HK-2 (cell line): Measurements from ENCODE around the gene HYKK.
"Not testable (repeated sequence)": the region's sequence is repeated elsewhere in the genome, so short reads cannot be mapped to it uniquely, and the experiment has no call there.

ENCODE experiments used
- DNase-seq: peaks from one replicate; pipeline ENCODE4 v3.0.0-alpha.2; 2018; ENCODE audit not compliant: unreplicated experiment

Gene HYKK, protein sequence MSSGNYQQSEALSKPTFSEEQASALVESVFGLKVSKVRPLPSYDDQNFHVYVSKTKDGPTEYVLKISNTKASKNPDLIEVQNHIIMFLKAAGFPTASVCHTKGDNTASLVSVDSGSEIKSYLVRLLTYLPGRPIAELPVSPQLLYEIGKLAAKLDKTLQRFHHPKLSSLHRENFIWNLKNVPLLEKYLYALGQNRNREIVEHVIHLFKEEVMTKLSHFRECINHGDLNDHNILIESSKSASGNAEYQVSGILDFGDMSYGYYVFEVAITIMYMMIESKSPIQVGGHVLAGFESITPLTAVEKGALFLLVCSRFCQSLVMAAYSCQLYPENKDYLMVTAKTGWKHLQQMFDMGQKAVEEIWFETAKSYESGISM

DNA sequence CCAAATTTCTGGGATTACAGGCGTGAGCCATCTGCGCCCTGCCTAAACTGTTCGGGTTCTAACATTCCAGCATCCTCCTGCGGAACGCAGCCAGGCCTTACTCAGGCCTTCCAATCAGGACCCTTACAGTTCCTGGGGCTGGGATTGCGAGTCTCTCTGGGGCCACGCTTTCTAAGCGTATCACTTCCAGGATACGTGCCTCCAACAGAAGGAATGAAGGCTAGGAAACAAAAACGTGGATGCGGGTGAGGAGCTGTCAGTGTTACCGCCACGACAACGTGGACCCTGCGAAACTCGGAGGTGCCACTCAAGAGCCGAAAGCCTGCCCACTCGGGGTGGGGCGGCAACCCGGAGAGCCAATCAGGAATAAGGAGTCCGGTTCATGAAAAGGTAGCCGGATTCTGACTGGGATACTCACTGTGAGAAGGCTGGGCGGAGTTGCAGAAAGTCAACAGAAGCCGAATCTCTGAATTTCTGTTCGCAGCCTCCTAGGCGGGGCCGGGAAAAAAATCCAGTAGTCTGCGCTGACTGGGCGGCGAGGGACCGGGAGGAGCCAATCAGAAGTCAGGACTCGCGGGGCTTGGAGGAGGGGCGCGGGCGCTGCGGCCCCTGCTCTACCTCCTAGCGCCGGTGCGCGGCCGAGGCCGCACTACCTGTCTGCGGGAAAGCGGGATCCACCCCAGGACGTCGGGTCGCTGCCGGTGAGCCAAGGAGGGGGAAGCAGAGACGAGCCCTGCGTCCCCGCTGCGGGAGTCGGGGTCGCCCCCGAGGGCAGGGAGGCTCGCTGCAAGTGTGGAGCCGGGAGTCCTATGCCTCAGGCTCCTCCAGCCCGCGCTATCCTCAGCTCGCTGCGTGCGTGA, at the start of gene HYKK:
Gene HYKK (plus strand): TSS at position 607 of the 860 bp plus-strand sequence. CDS start 5,512 bp downstream, outside the sequence.
- peak; percentile 90 for DNase-seq

DNA sequence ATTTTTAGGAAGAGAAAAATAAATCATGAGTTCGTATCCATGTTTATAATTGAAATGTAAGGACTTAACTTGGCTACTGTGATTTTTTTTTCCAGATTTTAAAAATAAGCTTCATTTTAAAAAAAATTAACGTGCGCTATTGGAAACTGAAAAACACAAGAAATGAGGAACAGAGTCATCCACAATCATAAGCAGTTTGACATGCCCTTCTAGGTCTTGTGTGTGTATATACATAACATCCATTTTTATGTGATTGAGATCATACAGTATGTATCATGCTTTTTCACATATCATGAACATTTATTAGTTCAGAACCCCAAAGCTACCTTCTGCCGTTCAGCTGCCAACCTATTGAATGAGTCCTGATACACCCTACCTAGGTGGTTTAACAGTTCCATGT, 46.6 kb upstream of the HYKK start:
- no peak for DNase-seq

DNA sequence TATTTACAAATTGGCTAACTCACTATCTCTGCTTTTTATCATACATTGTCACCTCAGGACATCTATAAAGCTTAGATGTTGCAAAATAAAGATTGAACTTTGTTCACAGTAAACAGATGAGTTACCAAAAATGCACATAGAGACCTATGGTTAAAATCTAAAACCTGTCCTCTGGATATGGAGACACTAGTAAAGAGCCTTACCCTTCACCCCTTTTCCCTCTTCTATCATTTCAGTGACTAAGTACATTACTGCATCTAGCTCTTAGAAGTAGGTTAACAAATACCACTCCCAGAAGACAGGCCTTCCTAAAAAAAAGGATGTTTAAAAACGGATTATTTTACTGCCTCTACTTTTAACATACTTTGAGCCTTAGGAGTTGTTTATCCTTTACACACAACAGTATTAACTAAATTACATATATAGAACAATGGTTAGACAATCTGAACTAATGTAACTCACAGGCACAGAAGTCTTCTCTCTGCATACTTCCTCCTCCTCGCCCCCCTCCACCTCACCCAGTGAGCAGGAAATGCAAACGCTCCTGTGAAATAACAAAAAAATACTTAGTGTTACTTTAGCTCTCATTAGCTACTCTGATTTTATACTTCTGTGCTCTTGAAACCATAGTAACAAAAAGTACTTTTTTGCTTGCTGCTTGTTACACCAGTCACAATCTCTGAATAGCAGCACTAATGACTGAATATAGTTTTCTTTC, 46.0 kb upstream of the HYKK start:
- DNase-seq: no peak

DNA sequence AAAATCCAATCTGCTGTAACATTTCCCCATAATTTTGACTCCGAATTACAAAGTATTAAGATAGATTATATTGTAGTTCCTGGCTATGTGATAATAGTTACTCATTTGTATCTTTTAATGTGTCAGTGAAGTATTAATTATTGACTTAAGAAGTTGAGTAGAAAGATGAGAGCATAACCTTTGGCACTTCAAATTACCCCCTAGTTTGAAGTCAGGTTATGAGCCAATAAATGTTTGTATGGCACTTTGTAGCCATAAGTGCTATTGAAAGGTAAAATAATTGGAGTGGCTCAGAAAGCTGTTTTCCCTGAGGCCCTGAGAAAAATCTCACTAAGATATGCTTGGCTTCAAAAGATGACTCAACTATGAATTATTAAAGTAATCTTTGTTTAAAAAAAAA, 38.3 kb upstream of the HYKK start:
- no peak for DNase-seq

DNA sequence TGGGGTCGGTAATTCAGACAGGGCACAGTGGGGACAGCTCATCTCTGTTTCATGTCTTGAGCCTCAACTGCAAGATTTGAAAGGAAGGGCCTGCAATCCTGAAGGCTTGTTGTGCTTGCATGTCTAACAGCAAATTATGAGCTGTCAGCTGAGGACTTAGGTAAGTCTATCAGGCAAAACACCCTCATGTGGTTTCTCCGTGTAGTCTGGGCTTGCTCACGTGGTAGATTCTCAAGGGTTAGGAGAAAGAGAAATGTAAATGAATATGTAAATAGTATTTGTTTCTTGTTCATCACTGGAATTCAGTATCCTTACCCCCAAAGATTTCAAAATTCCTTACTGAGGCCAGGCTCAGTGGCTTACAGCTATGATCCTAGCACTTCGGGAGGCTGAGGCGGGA, 30.1 kb upstream of the HYKK start:
- no peak for DNase-seq

DNA sequence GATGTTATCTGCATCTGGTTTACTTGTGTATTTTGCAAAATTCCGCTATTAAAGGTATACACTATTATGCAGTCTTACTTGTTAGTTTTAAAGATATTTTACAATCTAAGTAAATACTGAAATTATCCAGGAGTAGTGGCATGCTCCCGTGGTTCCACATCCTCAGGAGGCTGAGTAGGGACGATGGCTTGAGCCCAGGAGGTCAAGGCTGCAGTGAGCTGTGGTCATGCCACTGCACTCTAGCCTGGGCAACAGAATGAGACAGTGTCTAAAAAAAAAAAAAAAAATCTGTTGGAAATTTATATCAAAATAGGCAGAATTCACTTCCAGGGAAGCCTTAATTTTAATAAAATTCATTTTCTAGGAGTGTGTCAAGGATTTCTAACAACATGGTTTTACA, 27.7 kb upstream of the HYKK start:
- no peak for DNase-seq

DNA sequence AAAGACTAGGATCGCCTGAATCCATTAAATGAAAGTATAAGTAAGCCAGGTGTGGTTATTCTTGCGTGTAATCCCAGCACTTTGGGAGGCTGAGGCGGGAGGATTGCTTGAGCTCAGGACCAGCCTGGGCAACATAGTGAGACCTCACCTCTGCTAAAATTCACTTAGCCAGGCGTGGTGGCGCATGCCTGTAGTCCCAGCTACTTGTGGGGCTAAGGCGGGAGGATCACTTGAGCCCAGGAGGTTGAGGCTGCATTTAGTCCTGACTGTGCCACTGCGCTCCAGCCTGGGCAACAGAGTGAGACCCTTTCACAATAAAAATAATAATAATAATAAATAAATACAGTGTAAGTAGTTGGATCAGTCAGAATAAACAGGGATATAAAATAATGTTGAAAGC, 25.5 kb upstream of the HYKK start:
- no peak for DNase-seq

DNA sequence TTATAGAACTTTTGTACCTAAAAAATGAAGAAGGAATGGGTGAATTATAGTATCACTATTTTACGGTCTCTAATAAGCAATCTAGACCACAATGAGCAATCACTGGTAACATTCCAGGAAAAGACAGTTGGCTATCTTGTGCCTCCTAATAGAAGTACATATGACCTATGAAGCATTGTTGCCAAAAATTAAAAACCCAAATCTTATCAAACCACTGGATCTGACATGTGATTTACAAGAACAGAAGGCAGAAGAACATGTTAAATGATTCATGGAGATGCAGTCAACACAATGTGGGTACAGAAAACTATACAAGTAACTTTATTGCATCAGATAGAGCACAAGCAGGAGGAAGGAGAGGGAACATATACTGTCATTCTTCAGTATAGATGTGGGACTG, 14.5 kb upstream of the HYKK start:
- DNase-seq: no peak

DNA sequence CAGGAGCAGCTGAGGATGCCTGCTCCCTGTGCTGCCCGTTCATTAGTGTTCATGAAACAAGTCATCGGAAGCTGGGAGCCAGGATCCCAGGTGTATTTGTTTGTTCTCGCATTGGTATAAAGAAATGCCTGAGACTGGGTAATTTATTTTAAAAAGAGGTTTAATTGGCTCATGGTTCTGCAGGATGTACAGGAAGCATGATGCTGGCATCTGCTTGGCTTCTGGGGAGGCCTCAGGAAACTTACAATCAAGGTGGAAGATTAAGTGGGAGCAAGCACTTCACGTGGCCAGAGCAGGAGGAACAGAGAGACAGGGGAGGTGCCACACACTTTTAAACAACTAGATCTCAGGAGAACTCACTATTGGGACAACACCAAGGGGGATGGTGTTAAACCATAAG, 5.5 kb upstream of the HYKK start:
- no peak for DNase-seq

DNA sequence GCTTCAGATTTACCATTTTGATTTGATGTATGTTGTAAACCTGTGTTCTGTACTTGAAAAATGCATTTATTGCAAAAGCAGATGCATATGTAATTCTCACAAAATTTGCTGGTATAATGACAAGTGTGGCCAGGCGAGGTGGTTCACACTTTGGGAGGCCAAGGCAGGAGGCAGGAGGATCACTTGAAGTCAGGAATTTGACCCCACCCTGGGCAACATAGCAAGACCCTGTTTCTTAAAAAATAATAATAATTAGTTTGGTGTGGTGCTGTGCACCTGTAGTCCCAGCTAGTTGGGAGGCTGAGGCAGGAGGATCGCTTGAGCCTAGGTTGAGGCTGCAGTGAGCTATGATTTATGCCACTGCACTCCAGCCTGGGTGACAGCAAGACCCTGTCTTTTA, 4.7 kb upstream of the HYKK start:
- DNase-seq: no peak

DNA sequence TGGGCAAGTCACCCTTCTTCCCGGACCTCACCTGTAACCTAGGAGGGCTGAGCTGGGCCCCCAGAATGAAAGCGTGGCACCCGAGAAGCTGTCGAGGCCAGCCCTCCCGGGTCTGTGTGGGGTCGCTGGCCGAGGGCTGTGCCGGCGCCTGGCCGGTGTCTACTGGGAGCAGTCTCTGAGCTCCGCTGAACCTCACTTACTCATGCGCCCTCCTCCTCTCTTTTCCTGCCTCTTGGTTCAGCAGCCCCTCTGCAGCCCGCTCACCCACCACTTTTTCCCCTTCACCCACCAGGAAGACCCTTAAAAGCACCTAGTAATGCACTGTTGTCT, 419 bp downstream of the HYKK start:
- no peak for DNase-seq

DNA sequence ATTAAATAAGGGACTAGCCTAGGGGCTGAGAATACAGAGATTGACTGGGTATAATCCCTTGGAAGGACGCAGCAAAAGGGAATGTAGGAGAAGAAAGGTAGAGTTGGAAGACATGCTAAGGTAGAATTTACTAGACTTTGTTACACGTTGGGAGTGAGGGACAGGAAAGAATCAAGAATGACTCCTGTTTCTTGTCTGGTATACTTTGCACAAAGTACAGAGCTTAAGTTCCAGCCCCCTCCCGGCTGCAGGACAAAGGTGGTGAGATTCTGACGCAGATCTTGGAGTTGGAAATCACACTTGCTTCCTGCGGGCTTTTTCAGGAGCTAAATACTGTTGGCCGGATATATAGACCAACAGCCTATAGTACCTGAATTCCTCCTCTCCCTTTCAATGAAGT, 895 bp downstream of the HYKK start:
- DNase-seq: no peak

DNA sequence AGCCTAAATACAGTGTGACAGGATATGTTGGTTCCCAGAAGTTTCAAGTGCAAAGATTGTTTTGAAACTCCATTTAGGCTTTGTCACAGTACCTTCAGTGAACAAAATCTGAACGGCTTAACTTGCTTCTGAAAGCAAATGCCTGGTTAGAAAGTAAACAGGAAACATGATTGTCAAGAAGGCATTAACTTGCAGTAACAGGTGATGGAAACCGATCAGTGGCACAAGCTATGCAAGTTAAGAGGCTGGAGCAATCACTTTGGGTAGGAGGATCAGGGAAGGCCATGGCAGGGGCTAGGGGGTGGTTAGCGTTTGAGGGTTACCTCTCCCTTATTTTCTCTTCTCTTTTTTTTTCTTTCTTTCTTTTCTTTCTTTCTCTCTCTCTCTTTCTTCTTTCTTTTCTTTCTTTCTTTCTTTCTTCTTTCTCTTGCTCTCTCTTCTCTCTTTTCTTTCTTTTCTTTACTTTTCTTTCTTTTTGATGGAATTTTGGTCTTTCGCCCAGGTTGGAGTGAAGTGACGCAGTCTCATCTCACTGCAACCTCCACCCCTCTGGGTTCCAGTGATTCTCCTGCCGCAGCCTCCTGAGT, 2.4 kb downstream of the HYKK start:
- DNase-seq: no peak

DNA sequence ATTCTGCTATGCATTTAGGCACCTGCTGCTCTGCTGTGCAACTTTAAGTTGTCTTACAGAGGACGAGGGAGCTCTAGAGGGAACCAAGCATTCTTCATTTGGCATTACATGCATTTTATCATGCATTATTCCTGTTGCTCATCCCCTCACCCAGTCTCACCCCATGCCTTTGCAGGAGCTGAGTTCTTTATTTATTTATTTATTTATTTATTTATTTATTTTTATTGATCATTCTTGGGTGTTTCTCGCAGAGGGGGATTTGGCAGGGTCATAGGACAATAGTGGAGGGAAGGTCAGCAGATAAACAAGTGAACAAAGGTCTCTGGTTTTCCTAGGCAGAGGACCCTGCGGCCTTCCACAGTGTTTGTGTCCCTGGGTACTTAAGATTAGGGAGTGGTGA, 12.7 kb downstream of the HYKK start:
- DNase-seq: not testable (repeated sequence)

DNA sequence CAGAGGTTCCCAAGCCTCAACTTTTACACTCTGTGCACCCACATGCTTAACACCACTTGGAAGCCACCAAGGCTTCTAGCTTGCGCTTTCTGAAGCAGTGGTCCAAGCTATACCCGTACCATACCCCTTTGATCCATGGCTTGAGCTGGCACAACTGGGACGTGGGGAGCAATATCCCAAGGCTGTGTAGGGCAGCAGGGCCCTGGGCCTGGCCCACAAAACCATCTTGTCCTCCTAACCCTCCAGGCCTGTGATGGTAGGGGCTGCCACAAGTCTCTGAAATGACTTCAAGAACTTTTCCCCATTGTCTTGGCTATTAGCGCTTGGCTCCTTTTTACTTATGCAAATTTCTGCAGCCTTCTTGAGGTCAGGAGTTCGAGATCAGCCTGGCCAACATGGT, 16.9 kb downstream of the HYKK start:
- DNase-seq: no peak

DNA sequence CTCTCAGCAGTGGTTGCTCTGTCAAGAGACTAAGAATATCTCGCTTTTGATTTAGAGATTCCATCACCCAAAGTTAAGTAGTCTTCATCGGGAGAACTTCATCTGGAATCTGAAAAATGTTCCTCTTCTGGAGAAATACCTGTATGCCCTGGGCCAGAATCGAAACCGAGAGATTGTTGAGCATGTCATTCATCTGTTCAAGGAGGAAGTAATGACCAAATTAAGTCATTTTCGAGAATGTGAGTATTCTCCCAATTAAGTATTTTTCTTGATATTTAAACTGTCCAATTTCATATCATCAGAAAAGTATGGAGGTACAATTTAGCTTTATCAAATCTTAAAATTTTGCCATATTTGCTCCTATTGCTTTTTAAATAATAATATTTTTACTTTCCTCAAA, 19.9 kb downstream of the HYKK start:
- DNase-seq: no peak

DNA sequence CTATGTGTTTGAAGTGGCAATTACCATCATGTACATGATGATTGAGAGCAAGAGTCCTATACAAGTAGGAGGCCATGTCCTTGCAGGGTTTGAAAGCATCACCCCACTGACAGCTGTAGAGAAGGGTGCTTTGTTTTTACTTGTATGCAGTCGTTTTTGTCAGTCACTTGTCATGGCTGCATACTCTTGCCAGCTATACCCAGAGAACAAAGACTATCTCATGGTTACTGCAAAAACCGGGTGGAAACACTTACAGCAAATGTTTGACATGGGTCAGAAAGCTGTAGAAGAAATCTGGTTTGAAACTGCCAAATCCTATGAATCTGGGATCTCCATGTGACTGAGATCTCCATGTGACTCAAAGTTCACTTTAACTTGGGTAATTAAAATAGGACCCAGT, 26.0 kb downstream of the HYKK start:
- no peak for DNase-seq

DNA sequence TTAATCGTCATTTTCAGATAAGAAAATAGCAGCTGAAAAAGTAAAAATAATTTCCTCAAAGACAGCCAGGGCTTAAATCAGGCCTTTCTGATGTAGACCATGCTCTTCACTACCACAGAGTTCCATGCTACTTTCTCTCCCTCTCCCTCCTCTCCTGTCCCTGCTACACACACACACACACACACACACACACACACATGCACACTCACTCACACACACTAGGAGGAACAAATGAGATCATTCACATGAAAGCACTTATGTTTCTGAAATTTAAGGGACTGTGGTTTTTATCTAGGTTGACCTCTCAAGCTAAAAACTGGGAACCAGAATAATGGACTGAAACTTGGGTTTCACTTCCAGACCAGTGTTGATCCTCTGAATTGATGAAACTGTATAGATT, 28.8 kb downstream of the HYKK start:
- no peak for DNase-seq

DNA sequence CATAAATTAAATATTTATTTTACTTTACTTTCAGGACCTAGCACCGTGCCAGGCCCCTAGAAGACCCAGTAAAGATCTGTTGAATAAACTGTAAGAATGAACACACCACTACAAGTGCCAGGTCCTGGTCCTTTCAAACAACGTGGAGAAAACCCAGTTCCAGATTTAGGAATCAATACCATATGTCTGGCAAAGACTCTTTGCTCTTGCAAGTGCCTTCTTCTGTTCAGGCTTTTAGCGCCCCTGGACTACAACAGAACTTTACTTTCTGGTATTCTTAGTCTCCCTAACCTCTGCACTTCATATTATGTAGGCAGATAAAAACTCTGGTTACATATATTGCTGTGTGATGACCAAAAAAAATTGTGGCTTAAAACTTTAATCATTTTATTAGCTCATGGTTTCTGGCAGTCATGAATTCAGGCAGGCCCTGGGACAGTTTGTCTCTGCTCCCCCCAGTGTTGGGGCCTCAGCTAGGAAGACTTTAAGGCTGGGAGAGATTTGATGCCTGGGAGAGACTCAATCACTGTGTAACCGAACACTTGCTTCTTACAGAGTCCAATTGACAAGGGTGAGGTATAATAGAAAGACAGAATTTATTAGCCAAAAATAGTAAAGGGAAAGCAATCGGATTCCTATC, 30.0 kb downstream of the HYKK start:
- no peak for DNase-seq

DNA sequence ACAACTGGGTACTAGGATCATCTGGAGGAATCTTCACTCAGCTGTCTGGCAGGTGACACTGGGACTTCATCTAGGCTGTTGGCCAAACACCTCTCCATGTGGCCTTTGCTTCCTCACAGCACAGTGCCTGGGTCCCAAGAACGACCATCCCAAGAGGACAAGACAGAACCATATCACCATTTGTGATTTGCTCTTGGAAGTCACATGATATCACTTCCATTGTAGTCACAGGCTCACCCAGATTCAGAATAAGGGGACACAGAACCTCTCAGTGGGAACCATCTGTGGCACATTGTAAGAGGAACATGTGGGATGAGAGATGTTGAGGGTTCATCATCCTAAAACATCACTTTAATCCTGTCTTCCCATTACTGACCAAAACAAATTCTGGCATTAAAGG, 31.0 kb downstream of the HYKK start:
- DNase-seq: no peak

DNA sequence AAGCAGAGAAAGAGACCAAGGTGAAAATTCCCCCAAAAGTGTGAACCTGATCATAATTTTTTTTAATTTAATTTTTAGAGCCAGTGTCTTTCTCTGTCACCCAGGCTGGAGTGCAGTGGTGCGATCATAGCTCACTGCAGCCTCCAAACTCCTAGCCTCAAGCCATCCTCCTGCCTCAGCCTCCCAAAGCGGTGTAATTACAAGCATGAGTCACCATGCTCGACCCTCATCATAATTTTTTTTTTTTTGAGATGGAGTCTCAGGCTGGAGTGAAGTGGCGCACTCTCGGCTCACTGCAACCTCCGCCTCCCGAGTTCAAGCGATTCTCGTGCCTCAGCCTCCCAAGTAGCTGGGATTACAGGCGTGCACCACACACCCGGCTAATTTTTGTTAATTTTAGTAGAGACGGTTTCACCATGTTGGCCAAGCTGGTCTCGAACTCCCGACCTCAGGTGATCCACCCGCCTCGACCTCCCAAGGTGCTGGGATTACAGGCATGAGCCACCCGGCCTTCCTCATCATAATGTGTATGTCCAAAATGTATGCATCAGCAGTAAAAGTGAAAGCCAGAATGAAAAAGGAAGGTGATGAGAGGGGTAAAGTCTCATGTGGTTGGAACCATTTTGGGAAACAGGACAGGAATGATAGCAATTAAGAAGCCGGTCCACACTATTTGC, 32.2 kb downstream of the HYKK start:
- not testable (repeated sequence) for DNase-seq
